GM21576 (cell line): Measurements from ENCODE around the gene KIF3A.

Experiments
- ATAC-seq: cut with Tn5 transposase; IDR thresholded peaks from one replicate; pipeline ENCODE4 v1.9.1; 2021; ENCODE audit warnings: mild to moderate bottlenecking, moderate library complexity; ENCODE audit not compliant: unreplicated experiment

KIF3A gene

DNA sequence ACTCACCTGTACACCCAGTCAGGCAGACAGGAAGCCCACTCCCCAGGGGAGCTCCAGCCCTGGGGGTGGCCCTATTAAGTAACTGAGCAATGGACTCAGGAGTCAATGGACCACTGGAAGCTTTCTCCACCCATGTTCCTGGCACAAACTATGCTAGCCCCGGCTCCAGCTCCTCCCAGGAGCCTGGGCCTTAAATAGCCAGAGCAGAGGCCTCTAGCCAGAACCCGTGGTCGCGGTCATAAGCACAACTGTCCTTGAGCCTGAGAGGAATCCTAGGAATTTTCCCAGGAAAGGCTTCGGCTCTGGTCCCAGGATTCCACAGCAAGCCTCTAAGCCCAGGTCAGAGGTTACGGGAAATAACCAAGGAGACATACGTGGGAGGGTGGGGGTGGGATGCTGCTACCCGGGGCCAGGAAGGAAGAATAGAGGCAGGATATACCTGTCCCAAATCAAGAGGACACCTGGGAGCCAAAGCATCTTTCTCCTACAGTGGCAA is 34.2 kb upstream of the KIF3A start:
- ATAC-seq, result no peak

DNA sequence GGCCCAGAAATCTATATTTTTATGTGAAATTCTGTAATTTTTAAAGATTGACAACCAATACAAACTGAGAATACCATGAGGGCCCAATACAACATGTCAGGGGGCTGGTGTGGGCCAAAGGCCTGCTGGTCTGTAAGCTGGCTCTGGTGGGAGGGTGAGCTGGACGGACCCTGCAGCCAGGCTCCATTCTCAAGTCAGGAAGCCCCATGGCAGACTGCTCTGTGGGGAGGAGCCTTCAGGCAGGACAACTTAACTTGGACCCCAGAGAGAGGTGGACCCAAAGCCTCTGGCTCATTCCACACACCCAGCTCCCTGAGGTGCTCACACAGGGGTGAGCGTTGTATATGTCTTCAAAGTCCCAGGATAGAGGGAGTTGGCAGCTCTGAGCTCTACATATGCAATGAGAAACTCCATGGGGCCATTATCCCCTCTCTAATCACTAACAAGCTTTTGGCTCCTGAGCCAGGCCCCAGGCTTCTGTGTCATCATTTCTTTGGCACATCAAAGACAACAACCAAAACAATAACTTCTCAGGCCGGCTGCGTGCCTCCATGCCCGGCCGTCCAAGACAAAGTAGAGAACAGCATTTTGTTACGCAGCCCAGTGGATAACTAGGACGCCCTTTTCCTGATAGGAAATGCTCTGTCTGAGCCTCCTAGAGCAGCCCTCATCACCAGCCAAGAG is 33.3 kb upstream of the KIF3A start:
- no peak for ATAC-seq

DNA sequence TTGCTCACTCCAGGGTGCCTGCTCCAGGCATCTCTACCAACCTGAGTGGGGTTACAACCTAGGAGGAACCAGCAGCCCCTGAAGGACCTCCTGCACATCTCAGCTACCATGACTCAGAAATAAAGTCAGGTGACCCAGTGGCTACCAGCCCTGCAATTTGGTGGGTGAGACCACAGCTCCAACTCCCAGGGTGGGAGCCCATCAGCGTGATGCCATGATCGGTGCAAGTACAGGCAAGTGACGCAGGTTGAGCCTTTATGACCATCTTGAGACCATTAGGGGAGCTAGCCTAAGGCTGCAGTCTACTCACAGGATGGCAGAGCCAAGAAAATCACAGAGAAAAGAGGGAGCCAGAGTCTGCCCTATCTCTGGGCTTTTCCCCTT is 31.1 kb upstream of the KIF3A start:
- ATAC-seq, result no peak

DNA sequence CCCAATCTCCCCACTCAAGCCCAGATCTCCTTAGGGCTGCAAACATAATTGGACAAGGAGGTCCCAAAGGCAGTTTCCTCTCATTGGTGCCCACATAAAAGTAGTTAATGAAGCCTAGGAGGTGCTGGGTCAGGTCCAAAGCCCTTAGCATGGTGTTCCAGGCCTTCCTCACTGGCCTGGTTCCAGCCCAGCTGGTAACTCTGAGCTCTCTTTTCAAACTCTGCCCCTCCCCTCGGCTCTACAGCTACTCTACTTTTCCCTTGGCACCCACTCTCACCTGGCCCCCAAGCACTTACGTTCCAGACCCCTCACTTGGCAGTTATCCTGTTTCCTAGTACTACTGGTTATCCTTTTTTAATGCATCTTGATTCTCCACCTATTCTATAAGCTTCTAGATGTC is 29.8 kb upstream of the KIF3A start:
- no peak for ATAC-seq

DNA sequence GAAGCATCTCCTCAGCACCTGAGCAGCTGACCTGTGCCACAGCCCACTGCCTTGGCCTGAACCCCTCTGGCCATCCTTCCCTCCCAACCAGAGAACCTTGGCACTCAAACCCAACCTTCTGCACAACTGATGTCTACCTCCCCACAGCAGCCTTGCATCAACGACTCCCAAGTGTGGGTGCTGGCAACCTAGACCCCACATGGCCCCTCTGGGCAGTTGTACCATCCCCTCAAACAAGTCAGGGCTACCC is 29.4 kb upstream of the KIF3A start:
- no peak for ATAC-seq

DNA sequence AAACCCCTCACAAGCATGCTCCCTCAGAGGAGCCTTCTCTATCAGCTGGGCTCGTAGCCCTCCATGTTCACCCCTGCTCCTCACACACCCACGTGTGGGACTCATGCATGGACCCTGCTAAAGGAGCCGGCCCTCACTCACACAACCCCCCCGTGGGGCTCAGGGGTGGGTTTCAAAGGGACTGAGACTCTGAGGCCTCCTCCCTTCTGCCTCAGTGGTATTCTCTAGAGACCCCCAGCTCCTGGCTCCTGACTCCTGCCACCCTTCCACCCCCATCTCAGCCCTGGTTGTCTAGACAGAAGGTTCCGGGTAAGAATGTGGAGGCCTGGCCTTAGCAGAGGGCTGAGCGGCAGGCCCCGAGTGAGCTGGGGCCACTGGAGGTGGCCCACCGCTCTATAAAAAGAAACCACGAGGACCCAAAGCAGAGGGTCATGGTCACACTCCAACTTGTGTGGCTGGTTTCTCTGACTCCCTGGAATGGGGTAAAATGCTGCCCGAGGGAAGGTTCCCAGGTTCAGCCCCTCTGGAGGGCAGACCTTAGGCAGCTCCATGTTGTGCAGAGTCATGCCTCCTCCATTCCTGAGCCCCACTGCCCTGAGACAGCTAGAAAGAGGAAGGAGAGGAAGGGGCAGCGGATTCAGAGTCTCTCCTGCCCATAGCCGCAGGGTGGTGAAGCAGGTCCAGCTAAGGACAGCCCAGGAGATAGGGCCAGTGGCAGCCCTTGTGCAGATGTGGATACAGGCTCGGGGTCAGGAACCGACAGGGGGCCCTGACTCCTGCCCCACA is 28.9 kb upstream of the KIF3A start:
- no peak for ATAC-seq

DNA sequence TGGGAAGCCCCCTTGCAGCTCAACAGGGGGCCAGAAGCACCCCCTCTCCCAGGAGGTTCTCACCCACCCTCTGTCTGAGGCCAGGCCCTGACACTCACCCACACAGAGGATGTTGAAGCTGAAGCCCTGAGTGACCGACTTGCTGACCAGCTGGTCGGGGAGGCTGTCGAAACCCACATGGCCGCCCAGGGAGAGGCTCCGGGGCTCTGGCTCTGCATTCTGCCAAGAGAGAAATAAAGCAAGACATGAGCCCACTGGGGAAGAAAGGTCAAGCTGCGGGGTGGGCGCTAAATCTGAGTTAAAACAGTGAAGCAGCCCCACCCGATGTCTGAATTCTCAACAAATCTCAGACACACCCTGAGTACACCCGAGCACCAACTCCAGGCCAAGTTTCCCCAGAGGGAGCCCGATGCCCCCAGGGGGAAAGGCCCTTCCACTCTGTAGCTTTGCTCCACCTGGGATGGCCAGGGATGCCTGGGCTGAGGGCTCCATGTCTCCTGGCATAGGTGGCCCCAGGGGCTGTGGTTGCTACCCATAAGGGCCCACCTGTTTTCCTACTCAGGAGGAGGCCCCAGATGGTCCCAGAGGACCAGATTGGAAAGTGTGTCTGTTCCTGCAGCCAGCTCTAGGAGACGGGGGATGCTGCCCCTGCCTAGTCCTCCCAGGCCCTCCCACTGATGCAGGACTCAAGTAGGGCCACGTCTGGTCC is 28.1 kb upstream of the KIF3A start:
- no peak for ATAC-seq

DNA sequence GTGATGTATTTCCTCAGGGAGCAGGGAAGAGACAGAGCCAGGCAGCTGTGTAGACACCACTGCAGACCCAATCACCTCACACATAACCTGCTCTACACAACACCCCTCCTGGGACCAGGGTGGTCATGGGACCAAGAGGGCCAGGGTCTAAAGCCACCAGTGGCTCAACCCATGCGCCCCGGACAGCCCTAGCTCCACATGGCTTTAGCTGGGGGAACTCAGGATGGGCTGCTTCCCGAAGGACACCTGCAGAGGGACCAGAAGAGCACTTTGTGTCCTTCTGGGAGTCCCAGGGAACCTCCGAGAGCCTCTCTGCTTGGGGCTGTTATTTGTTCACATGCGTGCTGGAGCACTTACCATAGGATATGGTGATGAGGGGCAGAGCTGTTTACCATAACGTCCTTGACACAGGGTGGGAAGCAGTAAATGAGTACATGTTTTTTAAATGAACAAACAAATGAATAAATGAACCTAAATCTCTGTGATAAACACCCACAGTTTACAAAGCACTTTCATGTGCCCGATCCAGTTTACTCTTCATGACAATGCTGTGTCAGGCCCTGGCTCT is 27.4 kb upstream of the KIF3A start:
- ATAC-seq, result no peak

DNA sequence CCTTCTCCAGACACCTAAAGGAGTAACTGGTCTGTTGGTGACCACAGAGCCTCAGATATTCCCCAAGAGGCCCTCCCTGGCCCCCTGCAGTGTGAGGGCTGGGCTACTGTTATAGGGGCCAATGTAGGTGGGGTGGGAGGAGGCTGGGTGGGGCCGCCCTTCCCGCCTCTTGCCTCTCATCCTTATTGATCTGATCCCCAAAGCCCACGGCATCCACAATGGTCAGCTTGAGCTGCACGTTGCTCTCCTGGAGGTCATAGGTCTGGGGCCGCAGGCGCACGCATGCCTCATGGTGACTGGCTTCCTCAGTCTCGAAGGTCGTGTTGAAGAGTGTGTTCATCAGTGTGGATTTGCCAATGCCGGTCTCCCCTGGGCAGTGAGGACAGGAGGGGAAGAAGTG is 26.7 kb upstream of the KIF3A start:
- ATAC-seq, result no peak

DNA sequence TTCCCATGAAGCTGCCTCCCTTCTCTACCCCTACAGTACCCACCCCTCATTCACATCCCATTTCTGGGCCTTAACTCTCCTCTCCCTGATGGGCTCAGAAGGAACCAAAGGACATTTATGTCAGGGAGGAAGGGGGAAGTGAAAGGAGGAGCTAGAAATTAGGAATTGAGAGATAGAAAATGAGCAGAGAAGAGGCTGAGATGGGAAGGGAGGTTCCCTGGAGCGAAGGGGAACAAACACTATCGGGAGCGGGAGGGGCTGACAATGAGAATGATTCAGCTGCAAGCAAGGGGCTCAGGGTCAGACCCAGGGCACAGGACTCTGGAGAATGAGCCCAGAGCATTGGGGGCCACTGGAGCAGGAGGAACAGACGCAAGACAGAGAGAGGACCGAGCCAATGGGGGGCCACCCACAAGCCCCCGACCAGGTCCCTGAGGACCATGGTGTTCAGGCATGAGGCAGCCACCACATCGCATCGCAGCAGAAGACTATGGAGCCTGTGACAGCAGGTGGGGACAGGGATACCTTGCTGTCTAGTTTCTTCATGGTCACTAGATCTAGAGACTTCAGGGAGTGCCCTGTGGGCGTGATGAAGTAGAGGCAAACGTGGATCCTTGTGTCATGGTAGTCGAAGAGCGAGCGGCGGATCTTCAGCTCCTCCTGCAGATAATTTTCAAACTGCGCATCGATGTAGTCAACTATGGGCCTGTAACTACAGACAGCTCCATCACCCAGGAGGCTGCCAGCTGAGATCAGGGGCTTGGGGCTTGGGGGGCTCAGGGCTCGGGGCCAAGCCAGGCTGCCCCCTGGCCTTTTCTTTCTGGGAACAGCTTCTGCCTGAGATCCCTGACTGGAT is 26.1 kb upstream of the KIF3A start:
- ATAC-seq, result no peak

DNA sequence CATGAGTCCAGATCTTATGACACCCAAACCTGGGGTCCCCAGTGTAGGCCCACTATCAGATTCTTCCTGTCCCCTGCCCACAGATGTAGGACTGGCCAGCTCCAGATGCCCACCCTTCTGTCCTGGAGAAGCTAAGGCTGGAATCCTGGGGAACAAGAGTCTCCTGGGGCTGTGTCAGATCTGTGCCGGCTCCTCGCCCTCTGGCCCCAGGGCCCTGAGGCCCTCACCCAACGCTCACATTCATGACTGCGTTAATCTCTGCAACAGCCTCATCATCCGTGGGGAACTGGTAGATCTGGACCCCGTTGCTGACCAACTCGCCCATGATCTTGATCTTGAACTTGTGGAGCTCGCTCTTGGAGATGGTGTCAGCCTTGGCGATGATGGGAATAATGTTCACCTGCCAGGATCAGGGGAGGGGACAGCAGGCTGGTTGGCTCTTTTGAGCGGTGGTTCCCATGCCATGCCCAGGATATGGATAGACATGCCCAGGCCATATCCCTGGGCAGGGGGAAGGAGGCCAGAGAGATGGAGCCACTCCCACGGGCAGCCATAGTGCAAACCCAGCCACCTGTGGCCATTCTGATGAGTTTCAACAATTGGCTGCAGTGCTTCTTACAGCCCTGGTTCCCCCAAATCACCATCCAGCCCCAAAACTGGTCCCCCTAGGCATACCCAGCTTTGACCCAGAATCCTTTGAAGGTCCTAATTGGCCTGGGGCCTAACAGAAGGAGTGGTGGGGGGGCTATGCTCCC is 25.1 kb upstream of the KIF3A start:
- no peak for ATAC-seq

DNA sequence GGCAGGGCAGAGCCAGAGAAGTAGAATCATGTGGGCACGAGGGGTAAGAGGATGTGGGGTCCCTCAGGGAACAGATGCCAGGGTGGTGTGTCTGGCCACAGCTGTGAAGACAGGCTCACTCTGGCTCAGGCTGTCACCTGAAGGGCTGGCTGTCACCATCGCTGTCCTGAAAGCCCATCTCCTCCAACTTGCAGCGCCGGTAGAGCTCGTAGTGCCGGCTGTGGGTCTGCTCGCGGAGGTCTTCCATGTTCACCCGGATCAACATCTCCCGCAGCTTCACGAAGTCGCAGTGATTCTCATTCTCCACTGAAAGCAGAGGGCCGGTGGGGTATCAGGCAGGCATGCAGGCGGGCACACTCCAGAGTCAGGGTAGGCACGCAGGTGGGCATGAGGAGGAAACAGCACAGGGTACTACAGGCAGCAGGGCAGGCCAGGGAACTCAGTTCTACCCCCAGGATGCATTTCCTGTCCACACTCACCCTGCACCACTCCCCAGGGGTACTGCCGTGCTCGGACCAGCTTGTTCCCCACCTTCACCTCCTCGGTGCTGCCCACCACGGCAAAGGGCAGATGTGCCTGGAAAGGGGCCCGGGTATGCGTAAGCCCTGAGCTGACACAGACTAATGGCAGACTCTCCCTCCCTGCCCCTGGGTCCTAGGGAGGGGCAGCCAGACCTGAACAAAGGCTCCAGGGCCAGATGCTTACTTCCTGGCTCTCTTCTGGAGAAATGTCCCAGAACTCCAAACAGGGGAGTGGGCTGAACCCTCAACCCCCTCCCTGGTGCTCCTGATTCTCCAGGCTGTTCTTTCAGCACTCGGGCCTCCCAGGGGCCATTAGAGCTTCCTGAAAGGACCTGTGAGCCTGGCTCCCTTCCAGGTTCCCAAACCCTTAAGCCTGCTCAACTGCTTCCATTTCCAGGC is 24.2 kb upstream of the KIF3A start:
- ATAC-seq, result no peak

DNA sequence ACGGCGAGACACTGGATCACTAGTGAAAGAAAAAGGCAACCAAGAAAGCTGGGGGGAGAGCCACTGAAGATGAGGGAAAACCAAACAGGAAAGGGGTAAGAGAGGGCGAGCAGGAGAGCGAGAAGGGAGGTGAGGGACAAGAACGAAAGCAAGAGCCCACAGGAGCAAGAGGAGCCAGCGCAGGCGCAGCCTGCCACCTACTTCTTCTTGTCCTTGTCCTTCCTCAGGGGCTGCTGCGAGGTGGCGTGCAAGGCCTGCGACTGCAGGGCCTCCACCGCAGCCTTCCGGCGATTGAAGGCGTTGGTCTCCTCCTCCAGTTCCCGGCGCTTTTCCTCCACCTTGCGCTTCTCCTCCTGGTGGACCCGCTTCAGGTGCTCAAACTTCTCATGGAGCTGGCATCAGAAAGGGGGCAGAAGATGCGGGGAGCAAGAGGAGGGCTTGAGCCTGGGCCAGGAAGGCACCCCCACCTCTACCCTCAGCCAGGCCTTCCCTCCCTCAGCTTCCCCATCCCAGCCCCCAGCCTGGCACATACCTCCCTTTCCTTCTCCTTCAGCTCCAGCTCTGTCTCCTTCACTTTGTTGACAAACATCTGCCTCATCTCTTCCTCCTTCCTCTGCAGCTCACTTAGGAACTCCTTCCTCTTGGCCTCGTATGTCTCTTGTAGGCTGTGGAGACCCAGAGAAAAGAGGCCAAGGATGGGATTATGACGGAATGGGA is 23.4 kb upstream of the KIF3A start:
- no peak for ATAC-seq

DNA sequence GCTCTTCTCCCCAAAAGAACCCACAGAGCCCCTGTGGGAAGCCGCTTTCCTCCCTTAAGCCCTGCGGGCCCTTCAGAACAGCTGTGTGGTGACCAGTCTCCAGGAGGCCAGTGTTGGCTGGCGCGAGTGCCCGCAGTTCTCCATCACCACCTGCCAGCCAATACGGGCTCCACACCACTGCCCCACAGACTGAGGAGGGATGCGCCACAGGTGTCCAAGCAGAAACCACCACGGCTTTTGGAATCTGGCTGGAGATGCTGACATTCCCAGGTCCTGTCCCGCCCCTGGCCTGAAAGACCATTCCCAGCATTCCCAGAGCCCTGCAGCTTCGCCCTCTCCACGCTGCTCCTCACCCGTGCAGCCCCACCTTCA is 22.7 kb upstream of the KIF3A start:
- no peak for ATAC-seq

DNA sequence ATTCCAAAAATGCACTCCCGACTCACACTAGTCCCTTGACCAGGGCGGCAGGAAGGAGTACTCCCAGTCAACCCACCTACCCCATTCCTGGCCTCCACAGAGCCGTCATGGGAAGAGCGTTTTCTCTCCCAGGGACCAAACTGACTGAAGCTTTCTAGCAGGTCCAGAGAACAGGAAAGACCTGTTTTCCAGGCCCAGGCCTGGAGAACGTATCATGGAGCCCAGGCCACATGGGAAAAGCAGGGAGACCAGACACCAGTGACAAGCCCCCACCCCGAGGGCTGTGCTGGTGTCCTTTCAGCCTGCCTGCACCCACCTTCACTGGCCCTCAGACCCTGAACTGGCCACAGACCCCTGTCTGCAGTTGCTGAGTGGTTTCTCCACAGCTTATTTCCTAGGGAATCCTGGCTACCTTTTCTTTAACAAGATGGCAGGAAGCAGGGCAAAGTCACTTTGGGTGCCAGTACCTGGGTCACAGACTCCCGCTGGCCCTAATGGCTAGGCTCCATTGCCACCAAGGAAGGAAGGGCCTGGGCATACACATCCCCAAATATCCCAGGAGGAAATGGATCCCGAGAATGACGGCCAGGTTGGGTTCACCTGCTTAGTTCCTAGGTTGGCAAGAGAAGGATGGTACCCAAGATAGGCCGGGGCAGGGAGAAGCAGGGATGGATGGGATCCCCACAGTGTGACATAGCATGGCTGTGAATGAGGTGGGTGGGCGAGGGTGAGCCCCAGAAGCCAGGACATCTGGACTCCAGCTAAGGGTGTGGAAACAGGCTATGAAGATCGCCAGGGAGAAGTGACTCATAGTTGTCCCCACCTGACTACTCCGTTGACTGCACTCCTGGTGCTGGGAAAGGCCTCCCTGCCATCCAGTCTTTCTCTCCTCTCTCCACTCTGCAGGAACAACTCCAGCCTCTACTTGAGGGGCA is 22.0 kb upstream of the KIF3A start:
- no peak for ATAC-seq

DNA sequence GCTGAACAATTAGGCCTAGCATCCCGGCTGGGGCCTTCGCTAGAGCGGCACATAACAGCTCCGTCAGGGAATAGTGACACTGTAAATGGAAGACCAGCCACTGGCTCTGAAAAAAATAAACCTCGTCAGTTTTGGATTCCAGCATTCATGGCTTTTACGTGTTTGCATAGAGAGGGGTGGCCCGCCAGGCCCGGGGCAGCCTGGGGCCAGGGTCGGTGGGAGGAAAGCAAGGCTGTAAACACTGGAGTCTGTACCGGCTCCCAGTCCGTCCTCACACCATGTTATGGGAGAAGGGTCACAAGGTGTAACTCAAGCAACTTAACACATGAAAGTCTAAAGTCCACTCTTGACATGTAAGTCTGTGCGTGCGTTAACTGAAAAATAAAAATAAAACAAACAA is 21.1 kb upstream of the KIF3A start:
- no peak for ATAC-seq

DNA sequence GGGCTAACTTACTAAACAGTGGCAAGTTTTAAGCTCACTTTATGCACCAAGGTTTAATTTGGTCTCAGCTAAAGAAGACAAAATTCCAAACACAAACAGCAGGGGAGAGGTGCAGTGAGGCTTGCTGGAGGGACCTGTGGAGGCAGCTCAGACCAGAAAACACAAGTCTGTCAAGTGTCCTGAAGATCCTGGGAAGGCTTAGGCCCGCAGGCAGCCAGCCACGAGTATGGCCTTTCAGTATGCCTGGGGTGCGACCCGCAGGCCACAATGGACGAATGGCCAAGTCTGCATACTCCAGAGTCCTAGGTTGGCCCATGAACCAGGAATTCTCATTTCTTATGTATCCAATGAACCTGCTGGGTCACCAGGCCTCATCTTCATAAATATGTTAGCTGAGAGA is 19.2 kb upstream of the KIF3A start:
- no peak for ATAC-seq

DNA sequence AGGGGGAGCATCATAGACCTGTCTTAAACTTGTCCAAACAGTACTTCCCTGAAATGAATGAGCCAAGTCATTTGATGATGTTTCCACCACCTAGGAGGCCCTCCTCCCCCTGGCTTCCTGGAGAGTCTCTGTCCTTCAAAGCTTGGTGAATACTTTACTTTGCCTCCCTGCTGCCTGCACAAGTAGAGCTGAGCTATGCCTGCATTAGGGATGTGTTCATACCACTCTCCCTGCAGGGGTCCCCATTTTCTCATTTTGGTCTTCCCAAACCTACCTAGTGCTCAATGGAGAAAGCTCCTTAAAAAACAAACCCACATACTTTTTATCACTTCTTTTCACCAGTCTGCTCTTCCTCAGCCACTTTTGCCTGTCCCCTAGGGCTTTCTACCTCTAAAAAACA is 17.6 kb upstream of the KIF3A start:
- ATAC-seq, result no peak
